K562 (cell line): Measurements from ENCODE around the gene CD55. TPM values are rescaled to one million over a fixed set of nuclear protein-coding genes. Genes with fewer than 3 reads are reported as not detected.

Experiments used
- MTA2 ChIP-seq: fragments of 450-650 bp; IDR thresholded peaks from 2 replicates; pipeline ENCODE4 v1.6.1; 2016; ENCODE audit warnings: low read depth
- NCOA4 ChIP-seq: fragments of 450-650 bp; IDR thresholded peaks from 2 replicates; pipeline ENCODE4 v1.6.1; 2018; ENCODE audit warnings: mild to moderate bottlenecking; ENCODE audit not compliant: partially characterized antibody
- NR1H2 ChIP-seq: sonication (generic); formaldehyde crosslinking; IDR thresholded peaks from 2 replicates; pipeline ENCODE4 v1.4.0; 2020; ENCODE audit warnings: mild to moderate bottlenecking, missing genetic modification reagents
- TAF7 ChIP-seq: fragments of 450-650 bp; IDR thresholded peaks from 2 replicates; pipeline ENCODE4 v1.6.1; 2016; ENCODE audit warnings: missing genetic modification characterization, missing compliant biosample characterization
- TAL1 ChIP-seq: fragments of 450-650 bp; IDR thresholded peaks from 2 replicates; pipeline ENCODE4 v1.6.1; 2016; ENCODE audit warnings: mild to moderate bottlenecking
- ZKSCAN1 ChIP-seq: fragments of 150-350 bp; IDR thresholded peaks from 2 replicates; pipeline ENCODE4 v1.6.1; 2016; ENCODE audit warnings: low read depth, low read length
- ZNF165 ChIP-seq: fragments of 250-450 bp; sonication (Bioruptor Pico); IDR thresholded peaks from 2 replicates; pipeline ENCODE4 v1.4.0; 2020; ENCODE audit warnings: borderline replicate concordance
- ZNF184 ChIP-seq: sonication (generic); formaldehyde crosslinking; IDR thresholded peaks from 2 replicates; pipeline ENCODE4 v1.5.0; 2020; ENCODE audit warnings: missing genetic modification reagents
- polyA plus RNA-seq, 8 experiments: library from polyadenylated mRNA; depleted of rRNA in 4 of 8; stranded (reverse) in 5 of 8; unstranded in 3 of 8; fragments of >200 nt; fragmentation: Nextera tagmentation in 2 of 8; fragmentation: Illumina TruSeq in 1 of 8; extraction: Ambion mirVana in 2 of 8; extraction: Trizol in 1 of 8; gene quantifications; 2 replicates each; pipeline versions ENCODE4 v1.2.1 to v1.2.3, GENCODE V29; 2011 to 2014; ENCODE audit warnings: inconsistent platforms in 1 of 8, missing spikeins in 1 of 8
- total RNA-seq, 7 experiments: library from RNA; depleted of rRNA in 6 of 7; stranded (reverse); fragments of >200 nt in 6 of 7; fragmentation: Illumina TruSeq in 2 of 7; extraction: Trizol in 2 of 7; gene quantifications; 2 replicates each; pipeline versions ENCODE4 v1.2.1 to v1.2.3, GENCODE V29; 2011 to 2021; ENCODE audit warnings: low replicate concordance in 1 of 7
- TF ChIP-seq, protein P1 (sequence below): fragments of 450-650 bp; formaldehyde crosslinking; IDR thresholded peaks from 2 replicates; pipeline ENCODE4 v1.4.0; 2020; ENCODE audit warnings: mild to moderate bottlenecking, moderate library complexity
- TF ChIP-seq, protein P2 (sequence below), 2 experiments: fragments of 450-650 bp in 1 of 2; sonication (generic) in 1 of 2; formaldehyde crosslinking; conservative IDR thresholded peaks; 2 replicates each; pipeline versions ENCODE4 v1.4.0 to v1.8.1; 2020 to 2022; ENCODE audit warnings: mild to moderate bottlenecking in 1 of 2, missing genetic modification reagents in 1 of 2
- TF ChIP-seq, protein P3 (sequence below): fragments of 200-800 bp; sonication (Bioruptor generic); IDR thresholded peaks from 2 replicates; pipeline ENCODE4 v1.6.1; 2016; ENCODE audit warnings: missing genetic modification characterization, missing compliant biosample characterization

The CD55 gene
- total and polyA plus RNA-seq, 9 of the 15 experiments (the other 6 are each of a cell fraction or from before 2014, with no cell fraction given): 17.7 to 150 (median 97.0) TPM

DNA sequence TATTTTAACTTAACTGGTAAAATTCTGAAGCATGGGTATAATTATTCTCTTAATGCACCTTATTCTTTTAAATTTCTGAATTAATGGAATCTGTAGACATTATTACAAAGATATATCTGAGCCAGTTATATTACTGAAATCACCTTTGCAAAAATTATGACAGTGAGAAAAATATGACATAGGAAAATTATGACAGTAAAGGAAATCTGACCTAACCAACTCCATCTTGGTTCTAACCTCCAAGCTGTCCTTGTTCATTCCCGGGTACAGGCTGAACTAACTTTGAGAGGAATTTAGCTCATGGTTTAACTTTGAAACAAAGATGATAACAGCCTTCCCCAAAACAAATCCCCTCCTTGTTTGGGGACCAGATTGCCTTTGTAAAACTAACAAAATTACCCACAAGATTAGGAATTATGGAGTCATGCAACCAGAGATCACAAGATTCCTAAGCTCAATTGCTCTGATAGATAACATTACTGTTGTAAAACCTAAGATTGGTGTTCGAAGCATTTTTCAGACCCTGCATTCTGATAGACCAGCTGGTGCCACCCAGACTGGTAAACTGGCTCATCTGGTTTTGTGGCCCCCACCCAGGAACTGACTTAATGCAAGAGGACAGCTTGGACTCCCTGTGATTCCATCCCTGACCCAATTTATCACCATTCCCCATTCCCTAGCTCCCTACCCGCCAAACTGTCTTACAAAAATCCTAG is 9.4 kb upstream of the CD55 start (continued):
- TF ChIP-seq, protein P1, sequence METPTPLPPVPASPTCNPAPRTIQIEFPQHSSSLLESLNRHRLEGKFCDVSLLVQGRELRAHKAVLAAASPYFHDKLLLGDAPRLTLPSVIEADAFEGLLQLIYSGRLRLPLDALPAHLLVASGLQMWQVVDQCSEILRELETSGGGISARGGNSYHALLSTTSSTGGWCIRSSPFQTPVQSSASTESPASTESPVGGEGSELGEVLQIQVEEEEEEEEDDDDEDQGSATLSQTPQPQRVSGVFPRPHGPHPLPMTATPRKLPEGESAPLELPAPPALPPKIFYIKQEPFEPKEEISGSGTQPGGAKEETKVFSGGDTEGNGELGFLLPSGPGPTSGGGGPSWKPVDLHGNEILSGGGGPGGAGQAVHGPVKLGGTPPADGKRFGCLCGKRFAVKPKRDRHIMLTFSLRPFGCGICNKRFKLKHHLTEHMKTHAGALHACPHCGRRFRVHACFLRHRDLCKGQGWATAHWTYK (CRISPR knock-in tag): peak; percentile 96
- TF ChIP-seq, protein P2, sequence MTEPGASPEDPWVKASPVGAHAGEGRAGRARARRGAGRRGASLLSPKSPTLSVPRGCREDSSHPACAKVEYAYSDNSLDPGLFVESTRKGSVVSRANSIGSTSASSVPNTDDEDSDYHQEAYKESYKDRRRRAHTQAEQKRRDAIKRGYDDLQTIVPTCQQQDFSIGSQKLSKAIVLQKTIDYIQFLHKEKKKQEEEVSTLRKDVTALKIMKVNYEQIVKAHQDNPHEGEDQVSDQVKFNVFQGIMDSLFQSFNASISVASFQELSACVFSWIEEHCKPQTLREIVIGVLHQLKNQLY (CRISPR knock-in tag; conservative IDR thresholded peaks at IDR 0.05): no peak
- TF ChIP-seq NR1H2 (CRISPR knock-in tag): no peak
- TF ChIP-seq TAL1: no peak
- TF ChIP-seq NCOA4: no peak
- no peak for TF ChIP-seq ZKSCAN1
- 0 out of 2 replicates have a peak, but pooled peaks have one; percentile 53 for TF ChIP-seq TAF7 (tag)
- no peak for TF ChIP-seq ZNF184 (CRISPR knock-in tag)
- TF ChIP-seq MTA2: no peak
- TF ChIP-seq, protein P3, sequence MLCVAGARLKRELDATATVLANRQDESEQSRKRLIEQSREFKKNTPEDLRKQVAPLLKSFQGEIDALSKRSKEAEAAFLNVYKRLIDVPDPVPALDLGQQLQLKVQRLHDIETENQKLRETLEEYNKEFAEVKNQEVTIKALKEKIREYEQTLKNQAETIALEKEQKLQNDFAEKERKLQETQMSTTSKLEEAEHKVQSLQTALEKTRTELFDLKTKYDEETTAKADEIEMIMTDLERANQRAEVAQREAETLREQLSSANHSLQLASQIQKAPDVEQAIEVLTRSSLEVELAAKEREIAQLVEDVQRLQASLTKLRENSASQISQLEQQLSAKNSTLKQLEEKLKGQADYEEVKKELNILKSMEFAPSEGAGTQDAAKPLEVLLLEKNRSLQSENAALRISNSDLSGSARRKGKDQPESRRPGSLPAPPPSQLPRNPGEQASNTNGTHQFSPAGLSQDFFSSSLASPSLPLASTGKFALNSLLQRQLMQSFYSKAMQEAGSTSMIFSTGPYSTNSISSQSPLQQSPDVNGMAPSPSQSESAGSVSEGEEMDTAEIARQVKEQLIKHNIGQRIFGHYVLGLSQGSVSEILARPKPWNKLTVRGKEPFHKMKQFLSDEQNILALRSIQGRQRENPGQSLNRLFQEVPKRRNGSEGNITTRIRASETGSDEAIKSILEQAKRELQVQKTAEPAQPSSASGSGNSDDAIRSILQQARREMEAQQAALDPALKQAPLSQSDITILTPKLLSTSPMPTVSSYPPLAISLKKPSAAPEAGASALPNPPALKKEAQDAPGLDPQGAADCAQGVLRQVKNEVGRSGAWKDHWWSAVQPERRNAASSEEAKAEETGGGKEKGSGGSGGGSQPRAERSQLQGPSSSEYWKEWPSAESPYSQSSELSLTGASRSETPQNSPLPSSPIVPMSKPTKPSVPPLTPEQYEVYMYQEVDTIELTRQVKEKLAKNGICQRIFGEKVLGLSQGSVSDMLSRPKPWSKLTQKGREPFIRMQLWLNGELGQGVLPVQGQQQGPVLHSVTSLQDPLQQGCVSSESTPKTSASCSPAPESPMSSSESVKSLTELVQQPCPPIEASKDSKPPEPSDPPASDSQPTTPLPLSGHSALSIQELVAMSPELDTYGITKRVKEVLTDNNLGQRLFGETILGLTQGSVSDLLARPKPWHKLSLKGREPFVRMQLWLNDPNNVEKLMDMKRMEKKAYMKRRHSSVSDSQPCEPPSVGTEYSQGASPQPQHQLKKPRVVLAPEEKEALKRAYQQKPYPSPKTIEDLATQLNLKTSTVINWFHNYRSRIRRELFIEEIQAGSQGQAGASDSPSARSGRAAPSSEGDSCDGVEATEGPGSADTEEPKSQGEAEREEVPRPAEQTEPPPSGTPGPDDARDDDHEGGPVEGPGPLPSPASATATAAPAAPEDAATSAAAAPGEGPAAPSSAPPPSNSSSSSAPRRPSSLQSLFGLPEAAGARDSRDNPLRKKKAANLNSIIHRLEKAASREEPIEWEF (CRISPR knock-in tag): no peak
- TF ChIP-seq ZNF165 (CRISPR knock-in tag): peak; percentile 88; the same call in 1 of the 2 replicates
